GM19043 (cell line): ENCODE measurements around the gene PEX26.
"Not testable (repeated sequence)": the region's sequence is repeated elsewhere in the genome, so short reads cannot be mapped to it uniquely, and the experiment has no call there.

ENCODE experiments used
- ATAC-seq: cut with Tn5 transposase; IDR thresholded peaks from one replicate; pipeline ENCODE4 v1.9.1; 2021; ENCODE audit warnings: low read depth; ENCODE audit not compliant: unreplicated experiment

The PEX26 gene

GRCh38 chr22:18070556-18071306 is 7.1 kb upstream of the PEX26 start:
- no peak for ATAC-seq

GRCh38 chr22:18071307-18071967 is 6.4 kb upstream of the PEX26 start:
- ATAC-seq, result not testable (repeated sequence)

GRCh38 chr22:18071968-18072310 is 5.9 kb upstream of the PEX26 start:
- no peak for ATAC-seq

GRCh38 chr22:18073467-18073866 is 4.3 kb upstream of the PEX26 start:
- ATAC-seq, result no peak

- not testable (repeated sequence) for ATAC-seq
Observed at GRCh38 chr22:18073927-18074326, 3.9 kb upstream of the PEX26 start.

GRCh38 chr22:18075101-18075719 is 2.6 kb upstream of the PEX26 start:
- ATAC-seq, result no peak

- ATAC-seq, result no peak
Observed at GRCh38 chr22:18075720-18076497, 1.9 kb upstream of the PEX26 start.

- ATAC-seq, result no peak
Observed at GRCh38 chr22:18077087-18077638, 627 bp upstream of the PEX26 start.

- no peak for ATAC-seq
Observed at GRCh38 chr22:18078329-18079041, 695 bp downstream of the PEX26 start.

GRCh38 chr22:18079706-18080233 is 2.0 kb downstream of the PEX26 start:
- ATAC-seq, result no peak

- ATAC-seq, result no peak
Observed at GRCh38 chr22:18081416-18081815, 3.6 kb downstream of the PEX26 start.

GRCh38 chr22:18082467-18082866 is 4.7 kb downstream of the PEX26 start:
- ATAC-seq, result no peak

- ATAC-seq, result no peak
Observed at GRCh38 chr22:18083406-18083805, 5.6 kb downstream of the PEX26 start.

- no peak for ATAC-seq
Observed at GRCh38 chr22:18085188-18085587, 7.4 kb downstream of the PEX26 start.

GRCh38 chr22:18087350-18087855 is 9.6 kb downstream of the PEX26 start:
- ATAC-seq, result no peak

GRCh38 chr22:18088825-18089568 is 11.2 kb downstream of the PEX26 start:
- no peak for ATAC-seq

- ATAC-seq, result no peak
Observed at GRCh38 chr22:18090286-18090685, 12.5 kb downstream of the PEX26 start.

GRCh38 chr22:18091478-18091877 is 13.7 kb downstream of the PEX26 start:
- ATAC-seq, result no peak

- no peak for ATAC-seq
Observed at GRCh38 chr22:18091916-18092526, 14.2 kb downstream of the PEX26 start.
